ENCODE measurements around the gene RNF144B.

DNA sequence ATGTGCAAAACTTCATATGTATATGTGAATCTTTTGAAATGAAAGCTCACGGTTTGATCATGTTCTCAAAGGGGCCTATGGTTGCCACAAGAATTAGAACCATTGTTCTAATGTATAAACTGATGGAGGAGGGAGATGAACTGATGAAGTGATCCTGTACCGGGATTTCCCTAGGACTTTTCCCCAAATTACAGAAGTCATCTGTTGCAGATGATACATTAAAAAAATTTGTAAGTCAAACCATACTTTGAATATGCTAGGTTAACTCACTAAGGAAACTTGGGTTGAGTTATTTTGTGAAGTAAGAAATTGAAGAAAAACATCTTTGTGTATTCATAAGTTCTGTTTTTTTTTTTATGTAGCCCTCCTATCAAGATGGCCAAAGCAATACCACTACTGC is 33.9 kb upstream of the RNF144B start:
- TF ChIP-seq CTCF (IDR thresholded peaks at IDR 0.05) (no peak), POLR2A (IDR thresholded peaks at IDR 0.05) (no peak)

Measured in thyroid gland (tissue), 4 donors.